Suprapubic skin (tissue), 3 donors: ENCODE measurements around the gene LITAFD.

Experiments
- CTCF ChIP-seq, 2 donors: fragments of 200-600 bp in 1 of 2; fragments of 450-650 bp in 1 of 2; sonication (generic) in 1 of 2; IDR thresholded peaks; one replicate each; pipeline ENCODE4 v1.5.1; 2016 to 2019; ENCODE audit warnings: antibody characterized with exemption in 2 of 2, mild to moderate bottlenecking in 1 of 2, moderate library complexity in 1 of 2
- EP300 ChIP-seq: sonication (generic); formaldehyde crosslinking; IDR thresholded peaks from one replicate; pipeline ENCODE4 v1.6.1; 2017; ENCODE audit warnings: antibody characterized with exemption

GRCh38 chr16:8862309-8863130, 19.6 kb upstream of the LITAFD start:
- TF ChIP-seq CTCF (IDR thresholded peaks at IDR 0.05) (no peak), EP300 (no peak)
